HEK293 (cell line): ENCODE data around the gene COPZ1.
A peak's percentile ranks its signal among the peaks of the same experiment; 100 is the strongest.

ENCODE experiments used
- BCL11B ChIP-seq: fragments of 450-650 bp; formaldehyde crosslinking; IDR thresholded peaks from 2 replicates; pipeline ENCODE4 v1.5.1; 2016; ENCODE audit warnings: low read depth, missing biosample characterization, missing genetic modification characterization
- GLI2 ChIP-seq: fragments of 450-650 bp; formaldehyde crosslinking; IDR thresholded peaks from 2 replicates; pipeline ENCODE4; 2017; ENCODE audit warnings: missing biosample characterization, missing genetic modification characterization, low read depth, borderline replicate concordance
- GLIS1 ChIP-seq: fragments of 450-650 bp; formaldehyde crosslinking; IDR thresholded peaks from 2 replicates; pipeline ENCODE4 v1.5.1; 2016; ENCODE audit warnings: missing biosample characterization, missing genetic modification characterization
- REPIN1 ChIP-seq: fragments of 450-650 bp; formaldehyde crosslinking; IDR thresholded peaks from 2 replicates; pipeline ENCODE4 v1.5.1; 2017; ENCODE audit warnings: missing biosample characterization, missing genetic modification characterization, low read depth
- SCRT1 ChIP-seq: fragments of 450-650 bp; formaldehyde crosslinking; IDR thresholded peaks from 2 replicates; pipeline ENCODE4 v1.5.1; 2016; ENCODE audit warnings: missing biosample characterization, missing genetic modification characterization, borderline replicate concordance
- TCF7L2 ChIP-seq: IDR thresholded peaks from 2 replicates; pipeline ENCODE4 v1.6.1; 2011; ENCODE audit warnings: low read depth, mild to moderate bottlenecking, inconsistent platforms, low read length, moderate library complexity, borderline replicate concordance
- ZBTB1 ChIP-seq: fragments of 450-650 bp; formaldehyde crosslinking; IDR thresholded peaks from 2 replicates; pipeline ENCODE4 v1.5.1; 2016; ENCODE audit warnings: missing biosample characterization, missing genetic modification characterization
- ZFHX2 ChIP-seq: fragments of 450-650 bp; formaldehyde crosslinking; conservative IDR thresholded peaks from 2 replicates; pipeline ENCODE4 v1.5.1; 2016; ENCODE audit warnings: missing biosample characterization, missing genetic modification characterization
- ZFP3 ChIP-seq: fragments of 450-650 bp; formaldehyde crosslinking; IDR thresholded peaks from 2 replicates; pipeline ENCODE4 v1.5.1; 2016; ENCODE audit warnings: low read depth, missing biosample characterization, missing genetic modification characterization
- ZNF146 ChIP-seq: fragments of 450-650 bp; formaldehyde crosslinking; IDR thresholded peaks from 2 replicates; pipeline ENCODE4 v1.5.1; 2016; ENCODE audit warnings: missing biosample characterization, missing genetic modification characterization
- ZNF16 ChIP-seq: fragments of 450-650 bp; formaldehyde crosslinking; IDR thresholded peaks from 2 replicates; pipeline ENCODE4 v1.5.1; 2016; ENCODE audit warnings: low read depth, missing biosample characterization, missing genetic modification characterization
- ZNF169 ChIP-seq: fragments of 450-650 bp; formaldehyde crosslinking; IDR thresholded peaks from 2 replicates; pipeline ENCODE4 v1.5.1; 2016; ENCODE audit warnings: missing biosample characterization, missing genetic modification characterization
- ZNF292 ChIP-seq: fragments of 450-650 bp; formaldehyde crosslinking; IDR thresholded peaks from 2 replicates; pipeline ENCODE4 v1.5.1; 2016; ENCODE audit warnings: low read depth, missing biosample characterization, missing genetic modification characterization, borderline replicate concordance
- ZNF391 ChIP-seq: fragments of 450-650 bp; formaldehyde crosslinking; IDR thresholded peaks from 2 replicates; pipeline ENCODE4 v1.5.1; 2016; ENCODE audit warnings: low read depth, missing biosample characterization, missing genetic modification characterization, borderline replicate concordance
- ZNF423 ChIP-seq: fragments of 450-650 bp; formaldehyde crosslinking; IDR thresholded peaks from 2 replicates; pipeline ENCODE4 v1.5.1; 2016; ENCODE audit warnings: missing biosample characterization, missing genetic modification characterization
- ZNF623 ChIP-seq: fragments of 450-650 bp; formaldehyde crosslinking; IDR thresholded peaks from 2 replicates; pipeline ENCODE4 v1.5.1; 2016; ENCODE audit warnings: missing biosample characterization, missing genetic modification characterization
- ZSCAN16 ChIP-seq: fragments of 450-650 bp; formaldehyde crosslinking; IDR thresholded peaks from 2 replicates; pipeline ENCODE4 v1.5.1; 2016; ENCODE audit warnings: missing biosample characterization, missing genetic modification characterization
- ZSCAN30 ChIP-seq: fragments of 450-650 bp; IDR thresholded peaks from 2 replicates; pipeline ENCODE4 v1.5.1; 2018; ENCODE audit warnings: missing biosample characterization, mild to moderate bottlenecking, missing genetic modification characterization, moderate library complexity
- TF ChIP-seq, protein P1 (sequence below): fragments of 450-650 bp; formaldehyde crosslinking; IDR thresholded peaks from 2 replicates; pipeline ENCODE4 v1.5.1; 2017; ENCODE audit warnings: missing biosample characterization, missing genetic modification characterization
- TF ChIP-seq, protein P2 (sequence below): fragments of 450-650 bp; formaldehyde crosslinking; conservative IDR thresholded peaks from 2 replicates; pipeline ENCODE4 v1.5.1; 2016; ENCODE audit warnings: low read depth, missing biosample characterization, missing genetic modification characterization
- TF ChIP-seq, protein P3 (sequence below): fragments of 450-650 bp; formaldehyde crosslinking; IDR thresholded peaks from 2 replicates; pipeline ENCODE4 v1.5.1; 2017; ENCODE audit warnings: missing biosample characterization, missing genetic modification characterization
- TF ChIP-seq, protein P4 (sequence below): fragments of 450-650 bp; formaldehyde crosslinking; IDR thresholded peaks from 2 replicates; pipeline ENCODE4 v1.5.1; 2016; ENCODE audit warnings: missing biosample characterization, missing genetic modification characterization
- TF ChIP-seq, protein P5 (sequence below): fragments of 450-650 bp; formaldehyde crosslinking; IDR thresholded peaks from 2 replicates; pipeline ENCODE4; 2016; ENCODE audit warnings: missing biosample characterization, missing genetic modification characterization
- TF ChIP-seq, protein P6 (sequence below): fragments of 450-650 bp; formaldehyde crosslinking; IDR thresholded peaks from 2 replicates; pipeline ENCODE4 v1.5.1; 2016; ENCODE audit warnings: missing biosample characterization, missing genetic modification characterization
- TF ChIP-seq, protein P7 (sequence below): fragments of 450-650 bp; formaldehyde crosslinking; IDR thresholded peaks from 2 replicates; pipeline ENCODE4 v1.5.1; 2016; ENCODE audit warnings: missing biosample characterization, missing genetic modification characterization

The COPZ1 gene

DNA sequence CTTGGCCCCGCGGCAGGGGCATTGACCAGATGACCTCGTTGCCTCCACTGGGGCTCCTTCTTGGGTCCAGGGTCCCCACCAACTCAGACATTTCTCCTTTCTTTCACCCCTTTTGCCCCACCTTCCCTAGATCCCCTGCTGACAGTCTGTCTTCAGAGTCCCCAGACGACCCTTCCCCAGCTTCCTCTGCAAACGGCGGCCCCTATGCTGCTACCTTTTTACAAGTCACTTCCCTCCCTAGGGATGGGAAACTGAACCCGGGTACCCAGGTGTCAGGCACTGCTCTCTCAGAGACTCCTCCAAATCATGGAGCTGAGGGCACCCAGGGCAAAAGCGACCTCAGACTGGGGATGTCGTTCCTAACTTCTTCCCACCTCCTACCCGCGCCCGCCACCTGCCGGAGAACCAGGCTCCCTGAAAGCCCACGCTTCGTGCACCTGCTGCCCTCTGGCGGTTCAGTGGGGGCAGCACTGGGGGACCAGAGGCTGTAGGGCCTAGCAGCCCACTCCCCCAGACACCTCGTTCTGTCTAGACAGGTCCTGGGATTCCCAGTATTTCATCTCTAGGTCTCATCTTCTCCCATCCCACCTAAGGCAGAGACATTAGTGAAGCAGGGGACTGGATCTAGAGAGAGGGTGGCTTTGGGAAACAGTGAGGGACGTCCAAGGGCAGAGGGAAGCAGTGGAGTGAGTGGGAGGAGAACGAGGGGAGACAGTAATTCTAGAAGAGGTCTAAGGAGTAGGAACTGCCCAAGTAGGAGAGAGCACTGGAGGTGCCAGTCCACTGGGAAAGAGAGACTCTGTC is 54.7 kb downstream of the COPZ1 start (continued):
- TF ChIP-seq, protein P1, sequence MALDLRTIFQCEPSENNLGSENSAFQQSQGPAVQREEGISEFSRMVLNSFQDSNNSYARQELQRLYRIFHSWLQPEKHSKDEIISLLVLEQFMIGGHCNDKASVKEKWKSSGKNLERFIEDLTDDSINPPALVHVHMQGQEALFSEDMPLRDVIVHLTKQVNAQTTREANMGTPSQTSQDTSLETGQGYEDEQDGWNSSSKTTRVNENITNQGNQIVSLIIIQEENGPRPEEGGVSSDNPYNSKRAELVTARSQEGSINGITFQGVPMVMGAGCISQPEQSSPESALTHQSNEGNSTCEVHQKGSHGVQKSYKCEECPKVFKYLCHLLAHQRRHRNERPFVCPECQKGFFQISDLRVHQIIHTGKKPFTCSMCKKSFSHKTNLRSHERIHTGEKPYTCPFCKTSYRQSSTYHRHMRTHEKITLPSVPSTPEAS (tag by site-specific recombination), result no peak
- TF ChIP-seq GLIS1, result peak; percentile 50; the same call in 1 of the 2 replicates
- TF ChIP-seq ZSCAN16 (tag by site-specific recombination), result no peak
- TF ChIP-seq, protein P2, sequence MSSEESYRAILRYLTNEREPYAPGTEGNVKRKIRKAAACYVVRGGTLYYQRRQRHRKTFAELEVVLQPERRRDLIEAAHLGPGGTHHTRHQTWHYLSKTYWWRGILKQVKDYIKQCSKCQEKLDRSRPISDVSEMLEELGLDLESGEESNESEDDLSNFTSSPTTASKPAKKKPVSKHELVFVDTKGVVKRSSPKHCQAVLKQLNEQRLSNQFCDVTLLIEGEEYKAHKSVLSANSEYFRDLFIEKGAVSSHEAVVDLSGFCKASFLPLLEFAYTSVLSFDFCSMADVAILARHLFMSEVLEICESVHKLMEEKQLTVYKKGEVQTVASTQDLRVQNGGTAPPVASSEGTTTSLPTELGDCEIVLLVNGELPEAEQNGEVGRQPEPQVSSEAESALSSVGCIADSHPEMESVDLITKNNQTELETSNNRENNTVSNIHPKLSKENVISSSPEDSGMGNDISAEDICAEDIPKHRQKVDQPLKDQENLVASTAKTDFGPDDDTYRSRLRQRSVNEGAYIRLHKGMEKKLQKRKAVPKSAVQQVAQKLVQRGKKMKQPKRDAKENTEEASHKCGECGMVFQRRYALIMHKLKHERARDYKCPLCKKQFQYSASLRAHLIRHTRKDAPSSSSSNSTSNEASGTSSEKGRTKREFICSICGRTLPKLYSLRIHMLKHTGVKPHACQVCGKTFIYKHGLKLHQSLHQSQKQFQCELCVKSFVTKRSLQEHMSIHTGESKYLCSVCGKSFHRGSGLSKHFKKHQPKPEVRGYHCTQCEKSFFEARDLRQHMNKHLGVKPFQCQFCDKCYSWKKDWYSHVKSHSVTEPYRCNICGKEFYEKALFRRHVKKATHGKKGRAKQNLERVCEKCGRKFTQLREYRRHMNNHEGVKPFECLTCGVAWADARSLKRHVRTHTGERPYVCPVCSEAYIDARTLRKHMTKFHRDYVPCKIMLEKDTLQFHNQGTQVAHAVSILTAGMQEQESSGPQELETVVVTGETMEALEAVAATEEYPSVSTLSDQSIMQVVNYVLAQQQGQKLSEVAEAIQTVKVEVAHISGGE (tag by site-specific recombination), result no peak
- TF ChIP-seq ZNF169 (tag by site-specific recombination), result no peak
- no peak for TF ChIP-seq GLI2 (tag by site-specific recombination)
- TF ChIP-seq ZNF146, result no peak
- peak; percentile 96 for TF ChIP-seq ZFHX2 (tag by site-specific recombination)
- TF ChIP-seq, protein P3, sequence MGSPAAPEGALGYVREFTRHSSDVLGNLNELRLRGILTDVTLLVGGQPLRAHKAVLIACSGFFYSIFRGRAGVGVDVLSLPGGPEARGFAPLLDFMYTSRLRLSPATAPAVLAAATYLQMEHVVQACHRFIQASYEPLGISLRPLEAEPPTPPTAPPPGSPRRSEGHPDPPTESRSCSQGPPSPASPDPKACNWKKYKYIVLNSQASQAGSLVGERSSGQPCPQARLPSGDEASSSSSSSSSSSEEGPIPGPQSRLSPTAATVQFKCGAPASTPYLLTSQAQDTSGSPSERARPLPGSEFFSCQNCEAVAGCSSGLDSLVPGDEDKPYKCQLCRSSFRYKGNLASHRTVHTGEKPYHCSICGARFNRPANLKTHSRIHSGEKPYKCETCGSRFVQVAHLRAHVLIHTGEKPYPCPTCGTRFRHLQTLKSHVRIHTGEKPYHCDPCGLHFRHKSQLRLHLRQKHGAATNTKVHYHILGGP (tag by site-specific recombination), result no peak
- TF ChIP-seq TCF7L2, result no peak
- TF ChIP-seq ZNF623 (tag by site-specific recombination), result no peak
- TF ChIP-seq, protein P4, sequence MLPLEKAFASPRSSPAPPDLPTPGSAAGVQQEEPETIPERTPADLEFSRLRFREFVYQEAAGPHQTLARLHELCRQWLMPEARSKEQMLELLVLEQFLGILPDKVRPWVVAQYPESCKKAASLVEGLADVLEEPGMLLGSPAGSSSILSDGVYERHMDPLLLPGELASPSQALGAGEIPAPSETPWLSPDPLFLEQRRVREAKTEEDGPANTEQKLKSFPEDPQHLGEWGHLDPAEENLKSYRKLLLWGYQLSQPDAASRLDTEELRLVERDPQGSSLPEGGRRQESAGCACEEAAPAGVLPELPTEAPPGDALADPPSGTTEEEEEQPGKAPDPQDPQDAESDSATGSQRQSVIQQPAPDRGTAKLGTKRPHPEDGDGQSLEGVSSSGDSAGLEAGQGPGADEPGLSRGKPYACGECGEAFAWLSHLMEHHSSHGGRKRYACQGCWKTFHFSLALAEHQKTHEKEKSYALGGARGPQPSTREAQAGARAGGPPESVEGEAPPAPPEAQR (tag by site-specific recombination), result 0 out of 2 replicates have a peak, but pooled peaks have one; percentile 29
- TF ChIP-seq SCRT1 (tag by site-specific recombination), result no peak
- TF ChIP-seq ZSCAN30, result peak; percentile 86
- no peak; the same call in 1 of the 2 replicates for TF ChIP-seq ZNF391
- TF ChIP-seq REPIN1 (tag by site-specific recombination), result no peak
- TF ChIP-seq ZNF292 (tag by site-specific recombination), result no peak
- TF ChIP-seq ZNF16 (tag by site-specific recombination), result no peak
- TF ChIP-seq BCL11B (tag by site-specific recombination), result no peak
- no peak for TF ChIP-seq ZFP3 (tag by site-specific recombination)
- TF ChIP-seq, protein P5, sequence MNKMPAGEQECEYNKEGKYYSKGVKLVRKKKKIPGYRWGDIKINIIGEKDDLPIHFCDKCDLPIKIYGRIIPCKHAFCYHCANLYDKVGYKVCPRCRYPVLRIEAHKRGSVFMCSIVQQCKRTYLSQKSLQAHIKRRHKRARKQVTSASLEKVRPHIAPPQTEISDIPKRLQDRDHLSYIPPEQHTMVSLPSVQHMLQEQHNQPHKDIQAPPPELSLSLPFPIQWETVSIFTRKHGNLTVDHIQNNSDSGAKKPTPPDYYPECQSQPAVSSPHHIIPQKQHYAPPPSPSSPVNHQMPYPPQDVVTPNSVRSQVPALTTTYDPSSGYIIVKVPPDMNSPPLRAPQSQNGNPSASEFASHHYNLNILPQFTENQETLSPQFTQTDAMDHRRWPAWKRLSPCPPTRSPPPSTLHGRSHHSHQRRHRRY (tag by site-specific recombination), result no peak
- TF ChIP-seq, protein P6, sequence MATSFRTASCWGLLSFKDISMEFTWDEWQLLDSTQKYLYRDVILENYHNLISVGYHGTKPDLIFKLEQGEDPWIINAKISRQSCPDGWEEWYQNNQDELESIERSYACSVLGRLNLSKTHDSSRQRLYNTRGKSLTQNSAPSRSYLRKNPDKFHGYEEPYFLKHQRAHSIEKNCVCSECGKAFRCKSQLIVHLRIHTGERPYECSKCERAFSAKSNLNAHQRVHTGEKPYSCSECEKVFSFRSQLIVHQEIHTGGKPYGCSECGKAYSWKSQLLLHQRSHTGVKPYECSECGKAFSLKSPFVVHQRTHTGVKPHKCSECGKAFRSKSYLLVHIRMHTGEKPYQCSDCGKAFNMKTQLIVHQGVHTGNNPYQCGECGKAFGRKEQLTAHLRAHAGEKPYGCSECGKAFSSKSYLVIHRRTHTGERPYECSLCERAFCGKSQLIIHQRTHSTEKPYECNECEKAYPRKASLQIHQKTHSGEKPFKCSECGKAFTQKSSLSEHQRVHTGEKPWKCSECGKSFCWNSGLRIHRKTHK (tag by site-specific recombination), result no peak
- no peak for TF ChIP-seq ZBTB1 (tag by site-specific recombination)
- no peak for TF ChIP-seq ZNF423 (tag by site-specific recombination)
- TF ChIP-seq, protein P7, sequence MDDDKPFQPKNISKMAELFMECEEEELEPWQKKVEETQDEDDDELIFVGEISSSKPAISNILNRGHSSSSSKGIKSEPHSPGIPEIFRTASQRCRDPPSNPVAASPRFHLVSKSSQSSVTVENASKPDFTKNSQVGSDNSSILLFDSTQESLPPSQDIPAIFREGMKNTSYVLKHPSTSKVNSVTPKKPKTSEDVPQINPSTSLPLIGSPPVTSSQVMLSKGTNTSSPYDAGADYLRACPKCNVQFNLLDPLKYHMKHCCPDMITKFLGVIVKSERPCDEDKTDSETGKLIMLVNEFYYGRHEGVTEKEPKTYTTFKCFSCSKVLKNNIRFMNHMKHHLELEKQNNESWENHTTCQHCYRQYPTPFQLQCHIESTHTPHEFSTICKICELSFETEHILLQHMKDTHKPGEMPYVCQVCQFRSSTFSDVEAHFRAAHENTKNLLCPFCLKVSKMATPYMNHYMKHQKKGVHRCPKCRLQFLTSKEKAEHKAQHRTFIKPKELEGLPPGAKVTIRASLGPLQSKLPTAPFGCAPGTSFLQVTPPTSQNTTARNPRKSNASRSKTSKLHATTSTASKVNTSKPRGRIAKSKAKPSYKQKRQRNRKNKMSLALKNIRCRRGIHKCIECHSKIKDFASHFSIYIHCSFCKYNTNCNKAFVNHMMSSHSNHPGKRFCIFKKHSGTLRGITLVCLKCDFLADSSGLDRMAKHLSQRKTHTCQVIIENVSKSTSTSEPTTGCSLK (tag by site-specific recombination), result no peak
